ENCODE data around the gene C2orf92.

C2orf92 gene

GRCh38 chr2:97720746-97721145 is 51.2 kb downstream of the C2orf92 start:
- no peak overlapping the region for H3K4me3 ChIP-seq (ENCODE audit: low read length)
- no peak for TF ChIP-seq CTCF (conservative IDR thresholded peaks at IDR 0.05; ENCODE audit: low read depth, low read length)
- DNase-seq (ENCODE audit: low read depth), result no peak

- no peak for DNase-seq (ENCODE audit: low read depth)
- H3K4me3 ChIP-seq (ENCODE audit: low read length), result no peak overlapping the region
These were observed 52.7 kb downstream of the C2orf92 start for GRCh38 chr2:97722227-97722626.

GRCh38 chr2:97723156-97724072 is 53.9 kb downstream of the C2orf92 start:
- no peak for DNase-seq (ENCODE audit: low read depth)
- no peak for TF ChIP-seq CTCF (conservative IDR thresholded peaks at IDR 0.05; ENCODE audit: low read depth, low read length)
- no peak overlapping the region for H3K4me3 ChIP-seq (ENCODE audit: low read length)

More at GRCh38 chr2:97722227-97722626, 52.7 kb downstream of the C2orf92 start:
- TF ChIP-seq CTCF (conservative IDR thresholded peaks at IDR 0.05; ENCODE audit: low read depth, low read length), result no peak

GRCh38 chr2:97724073-97724410 is 54.5 kb downstream of the C2orf92 start:
- no peak overlapping the region for H3K4me3 ChIP-seq (ENCODE audit: low read length)
- DNase-seq (ENCODE audit: low read depth), result no peak
- TF ChIP-seq CTCF (conservative IDR thresholded peaks at IDR 0.05; ENCODE audit: low read depth, low read length), result no peak

DNA sequence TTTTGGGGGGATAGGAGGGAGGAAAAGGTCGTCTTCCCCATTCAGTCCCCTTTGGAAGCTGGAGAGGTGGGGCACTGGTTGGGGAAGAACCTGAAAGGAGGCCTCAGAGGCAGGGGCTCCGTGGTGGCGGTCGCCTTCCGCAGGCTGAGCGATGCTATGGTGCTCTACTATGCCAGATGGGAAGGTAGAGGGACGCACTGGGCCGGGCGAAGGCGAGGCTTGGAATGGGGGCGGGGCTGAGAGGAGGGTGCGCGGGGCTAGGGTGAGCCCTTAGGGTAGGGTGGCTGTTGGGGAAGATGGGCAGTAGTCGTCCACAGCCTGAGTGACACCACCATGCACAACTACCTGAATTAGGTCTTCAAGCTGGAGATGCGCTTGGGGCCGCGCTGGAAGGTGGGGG is 55.0 kb downstream of the C2orf92 start:
- DNase-seq (ENCODE audit: low read depth), result no peak
- no peak overlapping the region for H3K4me3 ChIP-seq (ENCODE audit: low read length)
- no peak for TF ChIP-seq CTCF (conservative IDR thresholded peaks at IDR 0.05; ENCODE audit: low read depth, low read length)

DNA sequence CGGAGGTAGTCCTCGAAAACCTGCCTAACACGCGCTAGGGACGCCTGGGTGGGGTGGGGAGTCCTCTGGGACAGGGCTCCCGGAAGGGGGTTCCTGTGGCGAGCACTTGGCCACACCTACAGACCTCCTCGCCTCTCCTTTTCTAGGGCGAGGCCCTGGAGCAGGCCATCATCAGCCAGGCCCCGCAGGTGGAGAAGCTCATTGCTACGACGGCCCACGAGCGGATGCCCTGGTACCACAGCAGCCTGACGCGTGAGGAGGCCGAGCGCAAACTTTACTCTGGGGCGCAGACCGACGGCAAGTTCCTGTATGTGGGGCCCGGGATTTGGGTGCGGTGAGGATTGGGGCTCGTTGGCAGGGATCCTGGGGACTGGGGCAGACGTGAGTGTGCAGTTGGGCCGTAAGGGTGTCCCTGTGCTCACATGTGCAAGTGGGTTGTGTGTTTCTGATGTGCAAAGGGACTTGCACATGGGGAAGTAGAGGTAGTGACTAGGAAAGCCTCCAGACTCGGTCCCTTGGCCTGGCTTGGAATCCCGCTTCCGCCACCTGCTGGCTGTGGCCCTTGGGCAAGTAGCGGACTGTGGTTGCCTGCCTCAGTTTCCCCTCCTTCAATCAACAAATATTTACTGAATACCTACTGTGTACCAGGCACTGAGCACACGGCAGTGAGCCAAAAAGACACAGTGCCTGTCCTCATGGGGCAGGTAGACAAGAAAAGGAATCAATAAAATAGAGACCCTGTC is 55.6 kb downstream of the C2orf92 start:
- no peak for DNase-seq (ENCODE audit: low read depth)
- no peak overlapping the region for H3K4me3 ChIP-seq (ENCODE audit: low read length)
- no peak for TF ChIP-seq CTCF (conservative IDR thresholded peaks at IDR 0.05; ENCODE audit: low read depth, low read length)
